ENCODE data around the gene ERI3. TPM values are rescaled to one million over a fixed set of nuclear protein-coding genes. Genes with fewer than 3 reads are reported as not detected.
"Not testable (repeated sequence)": the region's sequence is repeated elsewhere in the genome, so short reads cannot be mapped to it uniquely, and the experiment has no call there.

The ERI3 gene
- polyA plus RNA-seq, 1 donor: 78.9 TPM

DNA sequence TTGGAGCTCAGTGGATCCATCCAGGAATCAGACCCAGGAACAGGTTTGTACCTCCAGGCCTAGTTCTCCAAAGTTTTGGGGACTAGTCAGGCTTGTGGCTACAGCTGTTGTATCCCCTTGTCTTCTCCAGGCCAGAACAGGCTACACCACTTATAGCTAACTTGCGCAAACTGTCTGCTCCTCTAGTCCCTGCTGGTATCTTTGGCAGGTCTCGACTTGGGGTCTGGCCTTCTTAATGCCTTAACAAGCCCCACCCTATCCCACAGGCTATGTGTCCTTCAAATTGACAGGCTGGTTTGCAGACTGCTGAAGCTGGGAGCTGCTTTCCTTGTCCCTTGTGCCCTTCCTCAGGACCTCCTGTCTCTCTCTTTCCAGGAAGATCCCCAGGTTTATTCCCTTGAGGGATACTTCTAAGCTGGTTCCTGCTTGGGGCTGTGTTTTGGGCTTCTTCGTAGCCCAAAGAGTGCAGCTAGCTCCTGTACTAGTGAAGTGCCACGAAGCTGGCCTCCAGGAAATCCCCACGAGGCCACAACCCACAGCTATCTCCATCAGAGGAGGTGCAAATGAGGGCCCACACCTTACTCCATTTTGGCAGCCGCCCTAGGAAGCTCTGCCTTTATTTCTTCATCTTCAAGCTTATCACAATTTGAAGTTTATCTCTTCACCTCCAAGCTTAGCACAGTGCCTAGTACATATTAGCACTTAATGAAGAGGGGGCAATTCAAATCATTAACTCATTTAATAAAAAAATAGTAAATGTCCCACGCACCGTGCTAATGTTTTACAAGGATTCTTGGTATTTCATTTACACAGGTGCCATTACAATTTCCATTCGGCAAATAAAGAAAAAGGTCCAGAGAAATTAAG is 142.5 kb downstream of the ERI3 start:
- DNase-seq: no peak

DNA sequence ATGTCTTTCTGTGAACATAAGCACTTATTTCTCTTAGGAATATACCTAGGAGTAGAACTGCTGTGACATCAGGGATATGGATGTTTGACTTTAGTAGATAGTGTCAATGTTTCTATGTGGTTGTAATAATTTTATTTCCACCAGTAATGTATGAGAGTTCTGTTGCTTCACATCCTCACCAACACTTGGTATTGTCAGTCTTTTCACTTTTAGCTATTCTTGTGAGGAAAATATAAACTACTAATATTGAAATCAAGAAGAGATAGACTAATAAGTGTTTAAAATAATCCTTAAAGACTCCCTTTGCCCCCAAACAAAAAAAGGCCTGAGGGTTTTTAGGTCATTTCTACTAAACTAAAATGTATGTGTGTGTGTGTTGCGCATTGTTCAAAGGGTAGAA is 144.5 kb downstream of the ERI3 start:
- DNase-seq: no peak

DNA sequence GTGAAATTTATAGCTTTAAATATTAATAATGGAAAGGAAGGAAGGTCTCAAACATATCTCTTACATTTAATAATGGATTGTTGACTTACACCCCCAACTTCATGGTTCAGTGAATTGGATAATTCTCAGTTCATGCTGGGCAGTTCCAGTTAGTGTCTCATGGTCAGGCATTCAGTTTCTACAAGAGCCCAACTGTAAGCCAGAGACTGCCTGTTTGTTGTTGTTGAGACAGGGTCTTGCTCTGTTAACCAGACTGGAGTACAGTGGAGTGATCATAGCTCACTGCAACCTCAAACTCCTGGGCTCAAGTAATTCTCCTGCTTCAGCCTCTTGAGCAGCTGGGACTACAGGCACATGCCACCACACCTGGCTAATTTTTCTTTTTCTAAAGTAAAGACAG is 146.8 kb downstream of the ERI3 start:
- no peak for DNase-seq

DNA sequence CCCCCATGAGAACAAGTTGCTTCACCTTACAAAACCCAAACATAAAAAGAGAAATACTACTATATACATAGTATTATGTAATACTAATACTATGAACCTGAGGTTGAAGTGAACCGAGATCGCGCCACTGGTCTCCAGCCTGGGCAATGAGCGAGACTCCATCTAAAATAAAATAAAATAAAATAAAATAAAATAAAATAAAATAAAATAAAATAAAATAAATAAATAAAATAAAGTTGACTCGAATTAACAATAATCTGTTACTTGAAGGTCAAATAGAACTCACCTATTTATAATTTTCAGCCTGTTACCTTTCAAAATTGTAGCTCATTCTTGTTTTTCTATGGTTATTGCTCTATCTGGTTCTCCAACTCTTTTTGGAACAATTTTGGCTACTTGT is 148.5 kb downstream of the ERI3 start:
- DNase-seq: not testable (repeated sequence)

DNA sequence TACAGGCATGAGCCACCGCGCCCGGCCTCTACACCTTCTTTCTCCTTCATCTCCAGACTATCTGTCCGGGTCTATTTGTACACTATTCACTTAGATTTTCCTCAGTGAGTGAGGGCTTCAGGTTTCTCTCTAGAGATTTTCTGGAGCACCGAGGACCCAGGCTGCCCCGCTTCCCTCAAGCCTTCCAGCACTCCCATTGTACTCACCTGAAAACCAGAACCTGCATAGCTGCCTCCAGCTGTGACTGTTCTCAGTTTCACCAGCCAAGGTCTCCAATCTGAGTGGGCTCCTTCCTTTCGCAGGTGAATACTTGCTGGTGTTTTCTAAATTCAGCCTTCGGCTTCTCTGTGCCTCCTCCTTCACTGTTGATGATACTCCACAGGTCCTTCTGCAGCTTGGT is 154.7 kb downstream of the ERI3 start:
- DNase-seq: no peak

DNA sequence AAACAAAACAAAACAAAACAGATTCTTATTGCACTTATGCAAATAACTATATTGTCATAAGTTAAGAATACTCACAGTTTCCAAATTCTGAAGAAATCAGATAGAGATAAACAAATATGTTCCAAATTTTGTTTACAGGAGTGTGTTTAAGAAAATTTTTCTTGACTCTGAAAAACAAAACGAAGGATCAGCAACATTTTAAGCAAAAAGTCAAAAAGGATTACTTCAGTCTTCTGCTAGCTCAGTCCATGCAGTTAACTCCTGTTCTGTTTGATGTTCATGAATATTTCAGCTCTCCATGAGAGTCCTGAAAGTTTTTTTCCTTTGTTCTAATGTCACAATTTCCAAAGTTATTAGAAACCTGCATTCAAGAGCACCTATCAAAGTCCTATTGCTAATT is 180.4 kb downstream of the ERI3 start:
- DNase-seq: no peak

Other genes with a start within 250 kb of the ERI3 start
- gene KLF17, start 236.4 kb downstream of the ERI3 start, polyA plus RNA-seq (ENCODE audit: insufficient read length): 0.05 TPM
- not detected for gene KLF18, start 213.6 kb downstream of the ERI3 start, polyA plus RNA-seq (ENCODE audit: insufficient read length)
- 77.4 TPM for gene DMAP1, start 141.8 kb downstream of the ERI3 start, polyA plus RNA-seq (ENCODE audit: insufficient read length)
- 80.5 TPM for gene RNF220, start 50.0 kb upstream of the ERI3 start, polyA plus RNA-seq (ENCODE audit: insufficient read length)

All from left kidney (tissue), 2 donors.